HG02970 (cell line): Measurements from ENCODE around the gene LMTK2.

ENCODE experiments used
- ATAC-seq: cut with Tn5 transposase; IDR thresholded peaks from one replicate; pipeline ENCODE4 v1.9.1; 2021; ENCODE audit warnings: mild to moderate bottlenecking, moderate library complexity, moderate number of reproducible peaks; ENCODE audit not compliant: unreplicated experiment, low FRiP score

Gene LMTK2

GRCh38 chr7:98135984-98136383, 29.3 kb downstream of the LMTK2 start:
- no peak for ATAC-seq

GRCh38 chr7:98136423-98136822, 29.8 kb downstream of the LMTK2 start:
- ATAC-seq = no peak

- ATAC-seq = no peak
Measured at GRCh38 chr7:98137134-98137825, 30.6 kb downstream of the LMTK2 start.

GRCh38 chr7:98137826-98138151, 31.1 kb downstream of the LMTK2 start:
- peak; percentile 49 for ATAC-seq

GRCh38 chr7:98138672-98139071, 32.0 kb downstream of the LMTK2 start:
- ATAC-seq = no peak

- no peak for ATAC-seq
Measured at GRCh38 chr7:98142658-98143057, 36.0 kb downstream of the LMTK2 start.

GRCh38 chr7:98148607-98149006, 41.9 kb downstream of the LMTK2 start:
- no peak for ATAC-seq

GRCh38 chr7:98149116-98149692, 42.5 kb downstream of the LMTK2 start:
- no peak for ATAC-seq

- no peak for ATAC-seq
Measured at GRCh38 chr7:98151884-98152283, 45.2 kb downstream of the LMTK2 start.

GRCh38 chr7:98156700-98157099, 50.0 kb downstream of the LMTK2 start:
- ATAC-seq = no peak

- ATAC-seq = no peak
Measured at GRCh38 chr7:98157761-98158160, 51.1 kb downstream of the LMTK2 start.

GRCh38 chr7:98162758-98163157, 56.1 kb downstream of the LMTK2 start:
- ATAC-seq = no peak

GRCh38 chr7:98163269-98163668, 56.6 kb downstream of the LMTK2 start:
- ATAC-seq = no peak

GRCh38 chr7:98163704-98164494, 57.2 kb downstream of the LMTK2 start:
- ATAC-seq = no peak

- ATAC-seq = no peak
Measured at GRCh38 chr7:98165827-98166667, 59.4 kb downstream of the LMTK2 start.

- no peak for ATAC-seq
Measured at GRCh38 chr7:98166668-98166970, 60.0 kb downstream of the LMTK2 start.

GRCh38 chr7:98167653-98168052, 61.0 kb downstream of the LMTK2 start:
- ATAC-seq = no peak

- ATAC-seq = peak; percentile 49
Measured at GRCh38 chr7:98168181-98168903, 61.7 kb downstream of the LMTK2 start.

- no peak for ATAC-seq
Measured at GRCh38 chr7:98168904-98169621, 62.4 kb downstream of the LMTK2 start.

GRCh38 chr7:98170966-98171365, 64.3 kb downstream of the LMTK2 start:
- no peak for ATAC-seq
